CD4-positive, alpha-beta T cell treated with Interleukin-2 at 100 ng/mL for 4 hours (primary cell): ENCODE measurements around the gene ADM5.
"Not testable (repeated sequence)": the region's sequence is repeated elsewhere in the genome, so short reads cannot be mapped to it uniquely, and the experiment has no call there.

Experiments used
- DNase-seq: peaks from one replicate; pipeline ENCODE4 v3.0.0-alpha.2; 2020; ENCODE audit warnings: low spot score

The ADM5 gene

DNA sequence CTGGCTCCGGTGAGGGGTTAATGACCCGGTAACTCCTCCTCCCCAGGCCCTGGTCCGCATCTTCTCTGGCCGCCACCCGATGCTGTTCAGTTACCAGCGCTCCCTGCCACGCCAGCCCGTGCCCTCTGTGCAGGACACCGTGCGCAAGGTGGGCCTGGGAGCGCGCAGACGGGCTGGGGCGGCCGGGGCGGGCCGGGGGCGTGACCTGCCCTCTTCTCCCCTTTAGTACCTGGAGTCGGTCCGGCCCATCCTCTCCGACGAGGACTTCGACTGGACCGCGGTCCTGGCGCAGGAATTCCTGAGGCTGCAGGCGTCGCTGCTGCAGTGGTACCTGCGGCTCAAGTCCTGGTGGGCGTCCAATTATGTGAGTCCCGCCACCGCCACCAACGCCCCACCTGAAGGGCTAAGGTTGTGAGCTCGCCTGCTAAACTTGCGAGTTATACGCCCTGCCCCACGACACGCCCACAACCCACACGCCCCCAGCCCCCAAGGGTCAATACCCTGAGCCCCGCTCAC, 11.9 kb downstream of the ADM5 start:
- DNase-seq = no peak

GRCh38 chr19:49704888-49705642, 15.7 kb downstream of the ADM5 start:
- no peak for DNase-seq

DNA sequence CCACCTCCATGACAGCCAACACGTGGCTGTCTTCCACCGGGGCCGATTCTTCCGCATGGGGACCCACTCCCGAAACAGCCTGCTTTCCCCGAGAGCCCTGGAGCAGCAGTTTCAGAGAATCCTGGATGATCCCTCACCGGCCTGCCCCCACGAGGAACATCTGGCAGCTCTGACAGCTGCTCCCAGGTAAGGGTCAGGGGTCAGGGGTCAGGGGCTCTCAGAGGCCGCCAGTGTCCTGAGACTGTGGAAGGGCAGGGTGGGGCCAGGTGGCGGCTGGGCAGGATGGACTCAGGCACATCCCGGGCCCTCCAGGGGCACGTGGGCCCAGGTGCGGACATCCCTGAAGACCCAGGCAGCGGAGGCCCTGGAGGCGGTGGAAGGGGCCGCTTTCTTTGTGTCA, 16.5 kb downstream of the ADM5 start:
- no peak for DNase-seq

- no peak for DNase-seq
These were observed 21.1 kb downstream of the ADM5 start for GRCh38 chr19:49710372-49710951.

DNA sequence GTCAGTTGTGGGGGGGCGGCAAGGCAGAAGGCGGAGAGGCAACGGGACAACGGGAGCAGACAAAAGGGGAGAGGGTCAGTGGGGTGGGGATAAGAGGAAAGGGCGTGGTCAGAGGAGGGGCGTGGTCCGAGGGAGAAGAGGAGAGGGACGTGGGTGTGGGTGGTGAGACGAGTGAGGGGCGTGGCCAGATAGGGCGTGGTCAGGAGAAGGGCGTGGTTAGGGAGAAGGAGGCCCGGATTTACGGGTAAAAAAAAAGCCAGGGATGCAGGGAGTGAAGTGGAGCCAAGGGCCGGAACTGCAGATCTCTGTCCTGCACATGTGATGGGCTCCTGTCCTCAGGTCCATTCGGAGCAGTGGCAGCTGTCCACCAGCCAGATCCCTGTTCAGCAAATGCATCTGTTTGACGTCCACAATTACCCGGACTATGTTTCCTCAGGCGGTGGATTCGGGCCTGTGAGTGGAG, 23.0 kb downstream of the ADM5 start:
- no peak for DNase-seq

- no peak for DNase-seq
These were observed 23.9 kb downstream of the ADM5 start for GRCh38 chr19:49713236-49713845.

DNA sequence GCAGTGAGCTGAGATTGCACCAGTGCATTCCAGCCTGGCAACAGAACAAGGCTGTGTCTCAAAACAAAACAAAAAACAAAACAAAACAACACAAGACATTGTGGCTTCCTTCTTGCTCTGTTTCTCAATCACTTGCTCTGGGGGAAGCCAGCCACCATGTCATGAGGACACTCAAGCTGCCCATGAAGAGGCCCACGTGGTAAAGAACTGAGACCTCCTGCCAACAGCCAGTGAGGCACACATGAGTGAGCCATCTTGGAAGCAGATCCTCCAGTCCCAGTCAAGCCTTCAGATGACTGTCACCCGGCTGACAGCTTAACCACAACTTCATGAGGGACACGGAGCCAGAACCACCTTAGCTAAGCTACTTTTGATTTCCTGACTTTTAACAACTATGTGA, 26.8 kb downstream of the ADM5 start:
- DNase-seq = no peak

GRCh38 chr19:49718511-49718910, 29.1 kb downstream of the ADM5 start:
- no peak for DNase-seq

DNA sequence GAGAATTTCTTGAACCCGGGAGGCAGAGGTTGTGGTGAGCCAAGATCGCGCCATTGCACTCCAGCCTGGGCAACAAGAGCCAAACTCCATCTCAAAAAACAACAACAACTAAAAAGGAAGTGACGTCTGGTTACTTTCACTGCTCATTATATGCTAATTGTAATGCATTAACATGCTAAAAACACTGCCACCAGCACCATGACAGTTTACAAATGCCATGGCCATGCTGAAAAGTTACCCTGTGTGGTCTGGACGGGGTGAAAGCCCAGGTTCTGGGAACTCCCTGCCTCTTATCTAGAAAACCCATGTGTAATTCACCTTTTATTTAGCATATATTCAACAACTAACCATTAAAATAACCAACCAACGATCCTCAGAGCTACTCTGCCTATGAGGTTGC, 29.6 kb downstream of the ADM5 start:
- DNase-seq = no peak

DNA sequence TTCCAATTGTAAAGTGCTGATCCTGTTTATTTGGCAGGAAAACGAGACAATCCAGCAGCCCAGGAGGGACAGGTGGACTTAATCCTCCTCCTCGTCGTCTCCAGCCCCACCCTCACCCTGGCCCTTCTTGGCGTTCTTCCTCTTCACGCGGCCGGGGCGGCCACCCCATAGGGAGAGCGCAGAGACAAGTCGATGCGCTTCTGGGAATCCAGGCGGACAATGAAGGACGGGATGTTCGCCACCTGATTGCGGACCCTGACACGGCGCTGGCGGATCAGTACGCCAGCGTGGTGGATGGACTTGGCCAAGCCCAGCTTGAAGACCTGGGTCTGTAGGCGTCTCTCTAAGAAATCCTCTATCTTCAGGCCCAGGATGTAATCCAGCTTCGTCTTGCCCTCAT, 30.0 kb downstream of the ADM5 start:
- not testable (repeated sequence) for DNase-seq

DNA sequence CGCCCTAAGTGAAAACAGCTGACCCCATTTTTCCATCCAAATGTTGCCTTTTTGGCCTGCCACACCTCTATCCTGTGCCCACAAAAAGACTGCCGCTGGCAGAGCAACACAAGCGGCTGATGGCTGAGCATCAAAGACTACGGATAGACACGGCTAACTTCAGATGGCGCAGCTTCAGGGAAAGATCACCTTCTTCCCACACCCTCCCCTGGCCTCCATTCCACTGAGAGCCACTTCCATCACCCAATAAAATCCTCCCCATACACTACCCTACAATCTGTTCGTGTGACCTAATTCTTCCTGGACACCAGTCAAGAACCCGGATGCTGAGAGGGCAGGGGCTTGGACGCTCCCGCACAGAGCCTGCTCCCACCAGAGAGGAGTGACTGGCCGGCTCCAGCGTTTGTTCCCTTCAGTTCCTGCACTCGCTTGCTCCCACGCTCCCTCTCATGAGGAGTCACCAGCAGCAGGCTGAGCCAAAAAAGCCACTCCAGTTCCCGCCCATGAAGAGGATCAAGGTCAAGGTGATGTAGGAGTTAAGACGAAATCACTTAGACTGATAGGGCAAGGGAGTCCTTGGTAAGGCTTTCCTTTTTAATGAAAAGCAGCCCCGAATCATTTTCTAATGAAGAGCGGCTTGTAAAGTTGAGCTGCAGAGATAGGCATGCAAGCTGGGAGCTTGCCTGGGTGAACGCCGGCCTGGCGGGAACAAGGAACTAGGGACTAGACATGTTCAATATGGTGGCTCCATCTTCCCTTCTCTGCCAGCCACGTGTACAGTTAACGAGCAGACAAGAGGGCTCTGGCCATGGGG, 38.0 kb downstream of the ADM5 start:
- no peak for DNase-seq

- DNase-seq = no peak
These were observed 40.8 kb downstream of the ADM5 start for GRCh38 chr19:49730166-49730565.

- DNase-seq = no peak
These were observed 48.9 kb downstream of the ADM5 start for GRCh38 chr19:49738268-49738667.

GRCh38 chr19:49739098-49739497, 49.7 kb downstream of the ADM5 start:
- no peak for DNase-seq

DNA sequence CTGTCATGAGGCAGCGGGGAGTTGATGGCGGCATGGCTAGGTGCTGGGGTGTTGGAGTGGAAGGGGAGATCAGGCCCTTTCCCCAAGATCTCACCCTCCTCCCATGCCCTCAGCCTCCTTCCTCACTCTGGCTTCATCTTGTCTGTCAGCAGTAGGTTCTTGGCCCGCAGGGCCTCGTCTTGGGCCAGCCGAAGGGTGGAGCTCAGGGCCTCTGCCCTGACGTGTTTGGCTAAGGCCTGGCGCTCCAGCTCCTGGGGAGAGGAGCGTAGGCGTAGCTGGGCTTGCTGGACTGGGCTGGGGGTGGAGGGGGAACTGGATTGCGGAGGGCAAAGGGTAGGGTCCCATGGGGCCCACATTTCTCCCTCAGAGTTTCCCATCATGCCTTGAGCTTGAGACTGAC, 50.5 kb downstream of the ADM5 start:
- no peak for DNase-seq
